AG09309 (cell line): ENCODE data around the gene ZNF2.
A peak's percentile ranks its signal among the peaks of the same experiment; 100 is the strongest.

Experiments
- DNase-seq: peaks from one replicate; pipeline ENCODE4 v3.0.0-alpha.2; 2010; ENCODE audit warnings: low read depth
- H3K4me3 ChIP-seq: 2 replicates; pipeline ENCODE4 v1.5.1; 2011; ENCODE audit warnings: mild to moderate bottlenecking, low read depth, low read length, moderate library complexity; ENCODE audit not compliant: control insufficient read depth
- CTCF ChIP-seq: IDR thresholded peaks from 2 replicates; pipeline ENCODE4 v1.5.1; 2011; ENCODE audit warnings: mild to moderate bottlenecking, low read depth, low read length, inconsistent platforms; ENCODE audit not compliant: insufficient read depth, control insufficient read depth; ENCODE audit errors: missing control alignments

ZNF2 gene

DNA sequence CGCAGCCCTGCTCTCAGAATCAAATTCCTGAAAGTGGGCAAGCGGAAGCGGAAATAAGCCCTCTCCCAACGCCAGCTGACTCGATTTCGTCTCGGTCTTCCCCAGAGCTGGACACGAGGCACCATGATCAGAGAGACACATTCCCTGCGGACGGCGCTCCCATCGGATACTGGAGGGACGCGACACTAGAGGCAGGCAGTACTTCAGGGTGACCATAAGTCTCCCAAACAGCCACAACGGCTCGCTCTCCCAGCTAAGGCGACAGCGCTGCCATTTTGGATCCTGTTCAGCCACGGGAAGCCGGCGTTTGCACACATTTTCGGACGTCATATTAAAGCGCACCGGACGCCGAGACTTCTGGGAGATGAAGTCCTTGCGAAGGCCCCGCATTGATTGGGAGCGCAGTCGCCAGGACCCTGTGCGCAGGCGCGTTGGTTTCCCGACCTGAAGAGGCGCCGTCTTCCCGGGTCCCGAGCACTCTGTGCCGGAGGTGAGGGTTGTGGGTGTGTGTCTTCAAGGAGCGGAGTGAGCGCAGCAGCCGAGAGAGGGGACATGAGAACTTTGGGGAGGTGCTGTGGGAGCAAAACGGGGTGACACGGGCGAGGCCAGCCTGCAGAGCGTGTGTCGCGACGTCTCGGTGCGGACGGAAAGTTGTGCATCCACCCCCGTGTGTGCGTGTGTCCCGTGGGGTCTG, at the start of gene ZNF2:
TSS of gene ZNF2 (plus strand) at position 439 of the 694 bp plus-strand sequence. CDS start 10,418 bp downstream, outside the sequence.
- H3K4me3 ChIP-seq: peak within 1 kb of the TSS; percentile 79
- TF ChIP-seq CTCF: no peak
- DNase-seq: peak; percentile 86

DNA sequence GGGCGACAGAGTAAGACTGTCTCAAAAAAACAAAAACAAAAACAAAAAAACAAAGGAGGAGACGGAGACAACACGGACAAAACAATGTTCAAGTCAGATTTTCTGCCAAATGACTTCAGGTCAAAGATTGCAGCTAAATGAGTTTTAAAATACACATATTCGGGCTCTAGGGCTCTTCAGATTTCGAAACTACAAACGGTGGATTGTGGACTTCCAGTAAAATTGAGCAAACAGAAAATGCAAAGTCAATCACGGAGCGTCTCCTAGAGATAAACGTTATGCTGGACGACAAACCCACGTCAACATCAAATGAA, 44.6 kb upstream of the ZNF2 start:
- no peak for DNase-seq
- peak overlapping the region; percentile 93 for H3K4me3 ChIP-seq
- no peak for TF ChIP-seq CTCF

- DNase-seq: peak; percentile 4
- H3K4me3 ChIP-seq: peak within 1 kb of the TSS; percentile 93
- peak; percentile 17 for TF ChIP-seq CTCF
These were observed 44.0 kb upstream of the ZNF2 start, which contains the start of gene MRPS5 for GRCh38 chr2:95121407-95122196. Gene MRPS5 (minus strand): TSS chr2:95121808. CDS start chr2:95121791, 17 bp downstream.

- no peak for DNase-seq
- no peak for TF ChIP-seq CTCF
These were observed 43.4 kb upstream of the ZNF2 start for GRCh38 chr2:95122197-95122551.

GRCh38 chr2:95138702-95139101, 26.9 kb upstream of the ZNF2 start:
- no peak for DNase-seq
- no peak overlapping the region for H3K4me3 ChIP-seq
- no peak for TF ChIP-seq CTCF

More at GRCh38 chr2:95122197-95122551, 43.4 kb upstream of the ZNF2 start:
- H3K4me3 ChIP-seq: peak overlapping the region; percentile 93

GRCh38 chr2:95143838-95144237, 21.8 kb upstream of the ZNF2 start:
- DNase-seq: no peak
- H3K4me3 ChIP-seq: no peak overlapping the region
- TF ChIP-seq CTCF: no peak
